RPMI7951 (cell line): ENCODE results near the gene TRAP1. TPM values are rescaled to one million over a fixed set of nuclear protein-coding genes. Genes with fewer than 3 reads are reported as not detected.
"Not testable (repeated sequence)": the region's sequence is repeated elsewhere in the genome, so short reads cannot be mapped to it uniquely, and the experiment has no call there.

Source experiments
- DNase-seq: peaks from one replicate; pipeline ENCODE4 v3.0.0-alpha.2; 2012; ENCODE audit warnings: low read depth
- total RNA-seq: library from RNA; depleted of rRNA; stranded (reverse); fragments of >200 nt; shearing (Covaris generic); gene quantifications from 2 replicates; pipeline ENCODE4 v1.2.3, GENCODE V29; 2014

TRAP1 gene
- total RNA-seq, 1 experiment from 2014 or later = 48.7 TPM

DNA sequence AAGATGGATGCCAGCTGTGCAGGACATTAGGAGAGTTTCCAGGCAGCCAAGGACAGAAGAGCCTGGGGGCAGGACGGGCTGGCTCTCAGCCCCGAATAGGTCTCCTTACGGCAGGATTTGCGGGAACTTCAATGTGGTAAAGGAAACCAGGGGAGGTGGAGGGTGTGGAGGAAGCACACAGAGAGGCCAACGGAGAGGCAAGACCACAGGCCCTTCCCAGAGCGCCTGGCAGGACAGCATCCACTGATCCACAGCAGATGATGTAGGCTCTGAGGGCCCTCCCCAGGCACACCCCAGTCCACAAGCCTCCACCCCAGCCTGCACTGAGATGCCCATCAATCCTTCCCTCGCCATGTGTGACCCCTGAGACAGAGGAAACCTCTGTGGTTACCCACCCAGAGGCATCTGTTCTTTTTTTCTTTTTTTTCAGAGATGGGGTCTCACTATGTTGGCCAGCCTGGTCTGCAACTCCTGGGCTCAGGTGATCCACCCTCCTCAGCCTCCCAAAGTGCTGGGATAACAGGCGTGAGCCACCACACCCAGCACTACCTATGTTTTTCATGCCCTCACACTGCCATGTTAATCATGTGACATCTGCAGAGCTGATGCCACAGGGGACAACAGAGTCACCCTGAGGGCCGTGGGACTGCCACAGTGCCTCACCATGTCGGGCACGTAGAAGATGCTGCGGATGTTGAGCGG is 43.5 kb downstream of the TRAP1 start:
- peak; percentile 12 for DNase-seq

DNA sequence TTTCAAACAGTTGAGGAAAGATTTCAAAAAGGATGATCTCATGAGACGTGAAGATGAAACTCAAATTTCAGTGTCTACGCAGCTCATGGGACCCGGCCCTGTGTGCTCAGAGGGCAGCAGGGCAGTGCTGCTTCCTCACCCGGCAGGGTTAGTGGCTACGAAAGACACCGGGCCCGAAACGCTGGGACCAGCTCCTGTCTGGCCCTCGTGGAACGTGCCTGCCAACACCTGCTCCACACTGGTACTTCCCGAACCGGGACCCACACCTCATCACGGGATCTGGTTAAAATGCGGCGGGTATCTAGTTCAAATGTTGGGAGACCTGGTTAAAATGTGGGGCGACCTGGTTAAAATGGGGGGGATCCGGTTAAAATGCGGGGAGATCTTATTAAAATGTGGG is 44.1 kb downstream of the TRAP1 start:
- DNase-seq = no peak

DNA sequence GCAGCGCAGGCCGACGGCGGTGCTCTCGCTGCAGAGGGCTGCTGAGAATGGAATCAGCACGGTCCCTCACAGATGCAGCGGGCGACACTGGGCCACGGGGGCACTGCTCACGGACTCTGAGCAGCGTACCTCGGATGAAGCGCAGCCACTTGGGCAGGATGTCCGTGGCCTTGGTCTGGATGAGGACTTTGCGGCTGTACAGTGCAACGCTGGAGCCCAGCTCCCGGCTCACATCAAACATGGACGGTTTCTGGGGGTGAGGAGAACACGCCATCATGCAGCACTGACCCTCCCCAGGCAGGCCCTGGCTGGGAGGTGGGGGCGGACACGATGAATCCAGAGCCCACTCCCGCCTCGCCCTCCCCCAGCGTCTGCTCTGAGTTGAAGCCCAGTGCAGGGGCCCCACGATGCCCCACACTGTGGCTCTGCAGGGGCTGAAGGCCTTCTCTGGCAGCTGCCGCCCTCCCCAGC is 44.7 kb downstream of the TRAP1 start:
- no peak for DNase-seq

DNA sequence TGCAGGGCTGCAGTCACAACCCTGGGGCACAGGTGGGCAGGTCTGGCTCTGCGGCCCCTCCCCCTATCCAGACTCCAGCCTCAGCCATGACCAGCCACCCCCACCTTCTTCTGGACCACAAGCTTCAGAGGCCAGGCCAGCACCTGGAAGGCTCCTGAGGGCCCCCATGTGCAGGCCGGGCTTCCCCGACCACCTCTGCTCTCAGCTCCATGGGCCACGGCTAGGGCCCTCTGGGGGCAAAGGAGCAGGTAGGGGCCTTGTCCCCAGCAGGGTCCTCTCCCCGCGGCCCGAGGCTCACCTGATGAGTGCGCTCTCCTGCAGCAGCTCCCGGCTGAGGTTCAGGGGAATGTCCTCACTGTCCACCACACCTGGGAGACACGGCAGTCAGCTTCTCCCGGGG is 45.9 kb downstream of the TRAP1 start:
- DNase-seq = no peak

DNA sequence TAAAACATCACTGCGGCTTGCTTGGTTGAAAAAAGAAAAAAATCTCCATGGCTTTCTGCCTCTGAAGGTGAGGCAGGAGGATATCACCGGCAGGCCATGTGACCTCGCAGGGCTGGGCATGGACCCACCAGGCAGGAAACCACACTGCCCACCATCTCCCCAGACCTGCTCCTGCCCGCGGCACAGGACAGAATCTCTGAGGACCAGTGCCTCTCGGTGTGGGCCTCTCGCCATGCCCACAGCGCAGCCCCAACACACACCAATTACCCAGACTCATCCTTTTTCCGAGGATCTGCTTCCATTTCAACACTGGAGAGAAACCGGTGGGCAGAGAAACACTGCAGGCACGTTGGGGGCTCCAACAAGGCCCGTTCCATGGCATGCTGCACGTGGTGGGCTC is 46.6 kb downstream of the TRAP1 start:
- DNase-seq = no peak

DNA sequence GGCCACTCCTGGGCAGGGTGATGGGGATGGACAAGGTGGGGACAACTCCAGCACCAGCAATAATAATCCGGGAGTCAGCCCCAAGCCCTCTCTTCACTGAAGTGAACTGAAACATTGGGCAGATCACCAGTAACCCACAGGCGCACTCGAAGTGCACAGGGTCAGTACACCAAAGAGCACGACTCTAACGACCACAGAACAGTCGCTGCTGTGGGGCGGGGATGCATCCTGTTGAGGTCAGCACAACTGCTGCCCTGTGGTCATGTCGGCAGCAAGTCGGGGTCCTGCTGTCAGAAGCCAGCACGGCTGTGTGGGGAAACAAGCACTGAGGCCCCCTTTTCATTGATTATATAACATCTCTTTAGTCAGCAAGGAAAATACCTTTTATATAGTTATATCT is 48.2 kb downstream of the TRAP1 start:
- no peak for DNase-seq

DNA sequence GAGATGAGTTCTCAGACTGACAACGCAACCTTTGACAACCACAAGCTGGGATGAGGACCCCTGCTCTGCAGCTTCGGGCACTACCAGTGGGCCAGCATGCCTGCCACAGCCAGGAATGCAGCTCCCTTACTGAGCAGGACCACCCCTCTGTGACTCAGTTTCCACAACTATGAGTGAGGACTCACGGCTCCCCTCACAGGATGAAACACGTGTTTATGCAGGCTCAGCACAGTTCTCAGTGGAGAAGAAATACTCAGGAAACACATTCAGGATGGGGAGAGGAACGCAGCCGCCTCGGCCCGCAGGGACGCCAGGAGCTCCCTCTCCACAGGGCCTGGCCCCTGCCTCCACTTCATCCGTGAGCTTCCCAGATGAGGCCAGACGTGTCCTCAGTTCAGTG is 48.7 kb downstream of the TRAP1 start:
- no peak for DNase-seq

DNA sequence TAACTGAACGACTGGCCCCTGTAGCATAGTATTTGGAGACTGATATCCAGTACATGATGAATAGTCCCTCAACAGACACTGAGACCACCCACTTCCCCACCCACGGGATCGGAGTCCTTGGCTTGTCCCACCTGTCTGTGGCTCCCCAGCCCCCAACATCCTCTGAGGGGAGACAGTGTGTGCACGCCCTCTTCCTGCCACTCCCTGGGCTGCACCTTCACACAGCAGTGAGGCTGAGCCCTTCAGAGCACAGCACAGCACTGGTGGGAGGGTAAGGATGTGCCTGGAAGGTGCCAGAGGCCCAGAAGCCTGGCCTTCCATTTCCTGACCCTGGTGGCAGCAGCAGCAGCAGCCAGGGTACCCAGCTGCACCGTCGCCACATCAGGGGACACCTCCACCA is 51.8 kb downstream of the TRAP1 start:
- DNase-seq = no peak

DNA sequence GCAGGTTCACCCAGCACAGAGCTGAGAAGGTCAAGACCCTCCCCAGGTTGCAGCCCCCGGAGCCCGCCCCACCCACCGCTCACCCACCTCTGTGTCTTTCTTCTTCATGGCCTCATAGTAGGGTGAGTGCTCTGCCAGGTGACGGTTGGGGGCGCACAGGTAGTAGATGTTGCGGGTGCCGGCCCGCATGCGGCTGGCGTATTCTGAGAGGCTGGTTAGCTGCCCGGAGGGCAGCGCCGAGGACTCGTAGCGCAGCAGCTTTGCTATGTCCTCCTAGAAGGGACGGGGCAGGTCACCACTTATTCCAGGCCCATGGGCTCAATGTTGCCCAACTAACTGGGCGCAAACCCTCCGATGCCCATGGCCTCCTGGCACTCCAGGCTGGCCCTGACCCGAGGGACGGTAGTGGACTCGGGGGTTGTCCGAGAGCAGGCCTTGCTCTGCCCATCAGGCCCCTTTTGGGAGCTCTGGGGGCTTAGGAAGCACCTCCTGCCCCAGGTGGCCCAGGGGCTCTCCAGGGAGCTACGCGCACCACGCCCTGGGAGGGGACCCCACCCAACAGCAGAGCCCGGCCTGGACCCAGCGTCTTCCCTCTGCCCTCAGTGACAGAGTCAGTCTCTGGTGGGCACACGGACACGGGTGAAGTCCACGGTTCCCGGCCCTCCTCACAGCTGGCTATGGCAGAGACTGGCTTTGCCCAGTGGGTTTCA is 53.0 kb downstream of the TRAP1 start:
- DNase-seq = no peak

DNA sequence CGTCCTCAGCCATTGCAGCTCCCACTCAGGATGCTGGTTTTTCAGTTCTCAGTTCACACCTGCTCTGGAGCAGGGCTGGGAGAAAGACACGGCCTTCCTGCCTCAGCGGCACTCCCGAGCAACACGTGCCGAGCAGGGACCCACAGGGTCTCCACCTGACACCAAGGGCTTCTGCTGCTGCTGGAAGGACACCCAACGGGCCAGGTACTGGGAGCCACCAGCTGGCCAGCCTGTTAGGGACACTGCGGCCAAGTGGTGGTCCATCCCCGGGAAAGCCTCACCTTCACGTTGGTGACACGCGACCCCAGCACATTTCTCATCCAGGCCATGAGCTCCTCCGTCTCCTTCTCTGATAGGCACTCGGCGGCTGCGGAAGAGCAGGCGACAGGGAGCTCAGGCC is 54.7 kb downstream of the TRAP1 start:
- no peak for DNase-seq

DNA sequence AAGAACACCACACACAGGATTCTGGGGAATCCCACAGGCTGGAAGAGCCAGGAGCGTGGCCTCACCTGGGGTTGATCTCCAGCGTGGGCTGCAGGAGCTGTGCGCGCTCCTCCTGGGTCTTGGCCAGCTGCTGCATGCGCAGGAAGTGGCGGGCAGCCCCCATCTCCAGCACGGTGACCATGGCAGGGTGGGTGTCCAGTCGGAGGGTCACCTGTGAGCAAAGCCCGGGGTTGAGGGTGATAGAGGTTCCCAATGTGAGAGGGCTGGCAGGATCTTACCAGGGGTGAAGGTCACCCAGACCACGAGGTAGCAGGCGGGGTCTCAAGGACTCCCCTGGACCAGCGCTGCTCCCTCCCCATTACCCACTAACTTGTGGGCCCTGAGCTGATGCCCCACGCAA is 55.4 kb downstream of the TRAP1 start:
- no peak for DNase-seq

DNA sequence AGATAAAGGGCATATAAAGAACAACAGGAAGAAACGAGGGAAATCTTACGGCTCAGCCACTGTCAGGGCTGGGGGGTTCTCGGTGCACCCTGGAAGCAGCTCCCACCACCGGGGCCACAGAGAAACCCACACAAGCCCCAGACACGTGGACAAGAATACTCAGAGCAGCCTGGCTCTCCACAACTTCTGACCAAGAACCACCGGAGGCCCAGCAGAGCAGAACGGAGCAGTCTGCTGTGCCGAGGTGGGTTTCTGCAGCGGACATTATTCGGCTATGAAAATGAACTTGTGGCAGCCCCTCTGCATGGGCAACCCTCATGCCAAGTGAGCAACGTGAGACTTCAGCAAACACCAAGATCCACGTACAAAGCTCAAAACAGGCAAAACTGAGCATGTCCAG is 56.0 kb downstream of the TRAP1 start:
- no peak for DNase-seq

DNA sequence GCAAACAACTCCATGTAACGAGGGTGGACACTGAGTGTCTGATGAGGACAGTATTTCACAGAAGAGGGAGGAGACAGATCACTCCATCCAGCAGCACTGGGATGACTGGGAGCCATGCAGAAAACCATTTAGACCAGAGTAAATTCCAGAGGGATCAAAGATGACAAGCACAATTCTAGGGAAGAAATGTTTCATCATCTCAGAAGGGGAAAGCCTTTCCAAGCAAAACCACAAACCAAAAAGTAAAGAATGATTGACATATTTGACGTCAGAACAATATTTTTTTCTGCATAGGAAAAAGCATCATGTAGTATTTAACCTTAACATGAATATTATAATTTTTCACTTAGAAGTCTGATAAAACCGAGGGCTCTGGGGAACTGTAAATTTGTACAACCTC is 58.1 kb downstream of the TRAP1 start:
- DNase-seq = no peak

DNA sequence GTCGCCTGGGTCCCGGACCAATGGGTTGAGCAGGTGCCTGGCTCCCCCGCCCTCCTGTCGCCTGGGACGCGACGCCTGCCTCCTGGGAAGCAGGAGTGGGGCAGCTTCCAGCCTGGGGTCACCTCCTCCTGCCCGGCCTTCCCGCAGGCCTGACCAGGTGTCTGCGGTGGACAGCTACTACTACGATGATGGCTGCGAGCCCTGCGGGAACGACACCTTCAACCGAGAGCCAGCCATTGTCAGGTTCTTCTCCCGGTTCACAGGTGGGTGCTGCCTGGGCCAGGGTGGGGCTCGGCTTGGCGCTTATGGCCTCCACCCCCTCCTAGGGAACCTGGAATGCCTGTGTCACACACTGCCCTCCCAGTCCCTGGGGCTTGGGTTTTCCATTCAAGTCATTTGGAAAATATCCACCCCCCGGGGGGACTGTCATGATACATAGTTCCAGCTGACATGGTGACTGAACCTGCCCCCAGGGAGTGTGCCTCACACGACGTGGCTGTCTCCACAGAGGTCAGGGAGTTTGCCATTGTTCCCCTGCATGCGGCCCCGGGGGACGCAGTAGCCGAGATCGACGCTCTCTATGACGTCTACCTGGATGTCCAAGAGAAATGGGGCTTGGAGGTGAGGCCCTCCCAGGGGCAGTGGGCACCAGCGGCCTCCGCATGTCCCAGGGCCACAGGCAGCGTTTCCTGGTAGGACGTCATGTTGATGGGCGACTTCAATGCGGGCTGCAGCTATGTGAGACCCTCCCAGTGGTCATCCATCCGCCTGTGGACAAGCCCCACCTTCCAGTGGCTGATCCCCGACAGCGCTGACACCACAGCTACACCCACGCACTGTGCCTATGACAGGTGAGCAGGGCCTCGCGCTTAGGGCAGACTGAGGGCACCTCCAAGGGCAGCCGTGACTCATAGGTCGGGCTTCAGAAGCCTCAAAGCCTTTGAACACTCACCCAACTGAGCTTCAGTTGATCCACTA is 60.5 kb downstream of the TRAP1 start:
- no peak for DNase-seq

DNA sequence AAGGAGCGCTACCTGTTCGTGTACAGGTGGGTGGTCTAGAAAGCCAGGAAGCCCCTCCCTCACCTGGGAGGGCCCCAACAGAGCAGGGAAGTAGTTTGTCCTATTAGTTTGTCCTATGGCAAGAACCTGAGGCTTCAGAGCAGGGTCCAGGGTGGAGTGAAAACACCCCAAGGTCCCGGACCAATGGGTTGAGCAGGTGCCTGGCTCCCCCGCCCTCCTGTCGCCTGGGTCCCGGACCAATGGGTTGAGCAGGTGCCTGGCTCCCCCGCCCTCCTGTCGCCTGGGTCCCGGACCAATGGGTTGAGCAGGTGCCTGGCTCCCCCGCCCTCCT is 61.2 kb downstream of the TRAP1 start:
- not testable (repeated sequence) for DNase-seq

DNA sequence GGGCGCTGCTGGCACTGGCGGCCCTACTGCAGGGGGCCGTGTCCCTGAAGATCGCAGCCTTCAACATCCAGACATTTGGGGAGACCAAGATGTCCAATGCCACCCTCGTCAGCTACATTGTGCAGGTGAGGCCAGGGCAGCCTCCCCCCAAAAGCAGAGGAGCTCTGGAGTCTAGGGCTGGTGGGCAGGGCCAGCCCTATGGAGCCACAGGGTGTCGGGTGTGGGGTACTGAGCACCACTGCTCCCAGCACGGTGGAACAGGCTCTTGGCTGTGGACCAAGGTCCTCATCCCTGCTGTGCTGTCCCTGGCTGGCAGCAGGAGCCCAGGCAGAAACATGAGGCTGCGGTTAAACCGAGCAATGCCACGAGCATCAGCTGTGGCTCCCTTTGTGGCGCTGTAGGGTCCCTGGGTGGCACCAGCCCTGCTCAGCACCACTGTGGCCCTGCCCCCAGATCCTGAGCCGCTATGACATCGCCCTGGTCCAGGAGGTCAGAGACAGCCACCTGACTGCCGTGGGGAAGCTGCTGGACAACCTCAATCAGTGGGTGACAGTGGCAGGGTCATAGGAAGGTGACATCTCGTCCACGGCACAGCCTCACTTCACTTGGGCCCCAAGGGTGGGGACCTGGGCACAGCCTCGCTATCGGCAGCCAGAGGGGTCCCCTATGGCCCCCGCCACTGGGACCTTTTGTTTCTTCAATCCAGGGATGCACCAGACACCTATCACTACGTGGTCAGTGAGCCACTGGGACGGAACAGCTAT is 61.7 kb downstream of the TRAP1 start:
- no peak for DNase-seq

DNA sequence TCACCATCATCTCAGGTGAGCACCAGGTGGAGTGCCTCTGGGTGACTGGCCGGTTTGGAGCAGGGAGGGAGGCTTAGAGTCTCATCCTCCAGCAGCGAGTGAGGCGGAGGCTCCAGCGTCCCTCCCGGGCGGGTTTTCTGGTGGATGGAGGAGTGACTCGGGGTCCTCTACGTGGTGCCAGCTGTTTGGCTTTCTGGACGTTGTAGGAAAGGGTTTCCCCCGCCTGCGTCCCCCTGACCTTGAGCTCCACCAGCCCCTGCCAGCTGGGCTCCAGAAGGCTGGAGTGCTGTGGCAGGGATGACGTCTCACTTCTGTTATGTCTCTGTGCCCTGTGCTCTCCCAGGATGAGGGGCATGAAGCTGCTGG is 62.3 kb downstream of the TRAP1 start:
- DNase-seq = no peak

DNA sequence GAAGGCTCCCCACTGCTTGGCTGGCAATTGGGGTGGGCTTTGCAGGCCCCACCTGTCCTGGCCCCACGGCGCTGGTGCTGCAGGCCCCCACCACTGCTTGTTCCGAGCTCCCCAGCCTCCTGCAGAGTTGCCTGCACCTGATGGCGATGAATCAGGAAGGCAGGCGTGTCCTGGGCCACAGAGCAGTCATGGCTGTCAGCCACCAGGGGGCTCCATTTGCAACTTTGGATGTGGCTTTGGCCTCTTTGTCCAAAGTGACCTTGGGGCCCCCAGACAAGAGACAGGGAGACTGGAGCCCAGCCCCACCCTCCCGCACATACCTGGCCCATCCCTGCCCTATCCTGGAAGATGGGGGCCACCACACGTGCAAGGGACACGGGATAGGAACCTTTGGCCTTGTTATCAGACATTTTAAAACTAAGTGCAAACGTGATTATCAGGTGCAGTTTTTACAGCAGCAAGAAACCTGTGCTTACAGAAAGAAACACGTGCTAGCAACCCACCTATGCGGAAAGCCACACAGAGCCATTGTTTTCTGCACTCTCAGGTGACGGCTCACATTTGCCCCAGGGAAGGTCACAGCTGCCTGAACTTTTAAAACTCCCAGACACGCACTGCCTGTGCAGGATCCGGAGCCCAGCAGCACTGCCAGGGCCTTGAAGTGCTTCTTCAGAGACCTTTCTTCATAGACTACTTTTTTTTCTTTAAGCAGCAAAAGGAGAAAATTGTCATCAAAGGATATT is 62.9 kb downstream of the TRAP1 start, which contains the start of gene DNASE1:
Gene DNASE1, plus strand, starts transcription at position 443 of the 743 bp plus-strand sequence. CDS start 683 bp downstream, outside the sequence.
- peak; percentile 55 for DNase-seq

DNA sequence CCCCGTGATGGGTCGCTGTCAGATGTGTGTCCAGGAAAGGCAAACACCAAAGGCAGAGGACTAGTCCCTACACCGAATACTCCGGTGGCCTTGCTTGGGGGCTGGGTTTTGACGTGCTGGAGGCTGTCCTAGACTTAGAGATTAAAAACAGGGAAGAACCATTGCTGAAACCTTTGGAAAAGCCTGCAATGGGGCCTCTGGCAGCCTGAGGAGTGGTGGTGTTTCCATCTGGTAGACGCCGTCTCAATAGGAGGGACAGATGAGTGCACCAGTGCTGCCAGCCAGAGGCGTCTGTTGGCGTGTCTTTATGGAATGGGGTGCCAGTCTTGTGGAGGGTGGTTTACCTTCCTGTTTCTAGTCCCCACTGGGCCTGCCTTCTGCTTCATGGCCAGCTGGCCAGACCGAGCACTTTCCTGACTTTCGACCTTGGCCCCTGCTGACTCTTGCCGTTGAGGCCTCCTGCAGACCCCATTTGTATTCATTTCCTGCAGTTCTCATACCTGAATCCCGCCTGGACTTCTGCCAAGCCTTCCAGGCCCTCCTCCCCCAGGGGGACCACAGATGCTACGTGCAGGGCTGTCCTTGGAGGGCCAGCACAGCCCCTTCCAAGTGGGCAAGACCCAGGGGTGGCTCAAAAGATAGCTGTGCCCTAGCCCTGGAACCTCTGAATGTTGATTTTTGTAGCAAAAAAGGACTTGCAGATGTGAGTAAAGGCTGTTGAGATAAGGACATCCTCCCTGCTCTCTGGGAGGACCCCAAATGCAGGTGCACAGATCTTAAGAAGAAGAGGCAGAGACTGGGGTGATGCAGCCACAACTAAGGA is 64.7 kb downstream of the TRAP1 start:
- no peak for DNase-seq
